IPS-11a (cell line): ENCODE results near the gene SIRT3.
"Not testable (repeated sequence)": the region's sequence is repeated elsewhere in the genome, so short reads cannot be mapped to it uniquely, and the experiment has no call there.

ENCODE experiments used
- H3K4me3 ChIP-seq: one replicate; pipeline ENCODE4 v1.5.1; 2013; ENCODE audit warnings: low read depth, low read length, control low read depth

SIRT3 gene

GRCh38 chr11:271319-271715 lies 35.2 kb upstream of the SIRT3 start:
- no peak overlapping the region for H3K4me3 ChIP-seq

- no peak overlapping the region for H3K4me3 ChIP-seq
These were observed 34.5 kb upstream of the SIRT3 start for GRCh38 chr11:270451-271318.

- no peak overlapping the region for H3K4me3 ChIP-seq
These were observed 33.2 kb upstream of the SIRT3 start for GRCh38 chr11:269146-269890.

GRCh38 chr11:268716-269145 lies 32.6 kb upstream of the SIRT3 start:
- H3K4me3 ChIP-seq = not testable (repeated sequence)

GRCh38 chr11:267491-267994 lies 31.4 kb upstream of the SIRT3 start:
- no peak overlapping the region for H3K4me3 ChIP-seq

GRCh38 chr11:266676-267439 lies 30.7 kb upstream of the SIRT3 start:
- H3K4me3 ChIP-seq = no peak overlapping the region

- H3K4me3 ChIP-seq = no peak overlapping the region
These were observed 25.5 kb upstream of the SIRT3 start for GRCh38 chr11:261624-262023.

GRCh38 chr11:259413-259812 lies 23.3 kb upstream of the SIRT3 start:
- H3K4me3 ChIP-seq = no peak overlapping the region

GRCh38 chr11:257766-258493 lies 21.8 kb upstream of the SIRT3 start:
- H3K4me3 ChIP-seq = no peak overlapping the region

- H3K4me3 ChIP-seq = no peak overlapping the region
These were observed 21.0 kb upstream of the SIRT3 start for GRCh38 chr11:256952-257737.

GRCh38 chr11:255816-256215 lies 19.7 kb upstream of the SIRT3 start:
- H3K4me3 ChIP-seq = no peak overlapping the region

GRCh38 chr11:255176-255575 lies 19.0 kb upstream of the SIRT3 start:
- no peak overlapping the region for H3K4me3 ChIP-seq

GRCh38 chr11:253886-254270 lies 17.7 kb upstream of the SIRT3 start:
- no peak overlapping the region for H3K4me3 ChIP-seq

- H3K4me3 ChIP-seq = no peak overlapping the region
These were observed 17.2 kb upstream of the SIRT3 start for GRCh38 chr11:253160-253885.

GRCh38 chr11:252666-253065 lies 16.5 kb upstream of the SIRT3 start:
- no peak overlapping the region for H3K4me3 ChIP-seq

GRCh38 chr11:251550-251949 lies 15.4 kb upstream of the SIRT3 start:
- H3K4me3 ChIP-seq = no peak overlapping the region

GRCh38 chr11:250740-251299 lies 14.7 kb upstream of the SIRT3 start:
- H3K4me3 ChIP-seq = no peak overlapping the region

GRCh38 chr11:250274-250673 lies 14.1 kb upstream of the SIRT3 start:
- H3K4me3 ChIP-seq = no peak overlapping the region

- H3K4me3 ChIP-seq = no peak overlapping the region
These were observed 12.9 kb upstream of the SIRT3 start for GRCh38 chr11:249062-249461.
